ENCODE data around the gene STAT1. TPM values are rescaled to one million over a fixed set of nuclear protein-coding genes. Genes with fewer than 3 reads are reported as not detected.

The STAT1 gene
- total and polyA plus RNA-seq, 9 of the 15 experiments (the other 6 are each of a cell fraction or from before 2014, with no cell fraction given), result 8.7 to 34.4 (median 26.8) TPM

GRCh38 chr2:190977505-190977904 is 36.5 kb downstream of the STAT1 start:
- POLR2A ChIA-PET, result no interaction called here
- Histone ChIP-seq H3K4me1 (replicated peaks in 1 of 2; ENCODE audit: control insufficient read depth in 2 of 2, insufficient read depth in 2 of 2, low read length in 2 of 2) (no peaks in the 10 kb centered on the region), H3K4me3 (no peak overlapping the region), H3K9me1 (ENCODE audit: control insufficient read depth, insufficient read depth, low read length) (no peaks in the 10 kb centered on the region), H3K9ac (ENCODE audit: insufficient read depth in 1 of 2, low read depth in 2 of 2, low read length in 2 of 2) (no peak overlapping the region), H3K27ac (ENCODE audit: extremely low read depth, low read depth, low read length) (no peak overlapping the region), H4K20me1 (replicated peaks; ENCODE audit: control insufficient read depth, insufficient read depth, low read length) (no peaks in the 10 kb centered on the region), H3K27me3 (ENCODE audit: control insufficient read depth in 2 of 2, insufficient read depth in 2 of 2, low read length in 2 of 2) (no peaks in the 10 kb centered on the region), H2AFZ (ENCODE audit: low read depth, low read length) (no peak overlapping the region), H3K9me3 (replicated peaks; ENCODE audit: control insufficient read depth, insufficient read depth, low read depth, low read length) (no peaks in the 10 kb centered on the region), H3K79me2 (ENCODE audit: control insufficient read depth, insufficient read depth, low read length) (no peaks in the 10 kb centered on the region), H3K4me2 (ENCODE audit: insufficient read depth, low read length) (no peak overlapping the region), H3K36me3 (ENCODE audit: control insufficient read depth, insufficient read depth, low read length) (peaks cover 91% of the 10 kb centered on the region; the same call in 2 of the 3 replicates)
- no TSS peak for BruUV-seq (replicated peaks)
- in situ Hi-C loops (cut with MboI), result no loop called here
- FAIRE-seq (no peak), ATAC-seq (no peak), DNase-seq (ENCODE audit: extremely low read depth in 1 of 4, low spot score in 3 of 4) (no peak)
- TF ChIP-seq TCFL5 (CRISPR knock-in tag; conservative IDR thresholded peaks at IDR 0.05) (no peak), NCOA2 (IDR thresholded peaks at IDR 0.05; ENCODE audit: partially characterized antibody in 2 of 2) (no peak), GTF2A2 (tag; IDR thresholded peaks at IDR 0.05) (no peak), ZBED1 (IDR thresholded peaks at IDR 0.05) (no peak), LCOR (CRISPR knock-in tag; IDR thresholded peaks at IDR 0.05) (no peak), HDAC2 (IDR thresholded peaks at IDR 0.05) (no peak), SNRNP70 (optimal IDR thresholded peaks at IDR 0.05; ENCODE audit: low read depth, low read length) (no peak), KHSRP (IDR thresholded peaks at IDR 0.05) (no peak), RAD51 (IDR thresholded peaks at IDR 0.05; ENCODE audit: borderline replicate concordance, low read depth) (no peak), BRD4 (IDR thresholded peaks at IDR 0.05) (no peak)
- TF ChIP-seq, protein P1, sequence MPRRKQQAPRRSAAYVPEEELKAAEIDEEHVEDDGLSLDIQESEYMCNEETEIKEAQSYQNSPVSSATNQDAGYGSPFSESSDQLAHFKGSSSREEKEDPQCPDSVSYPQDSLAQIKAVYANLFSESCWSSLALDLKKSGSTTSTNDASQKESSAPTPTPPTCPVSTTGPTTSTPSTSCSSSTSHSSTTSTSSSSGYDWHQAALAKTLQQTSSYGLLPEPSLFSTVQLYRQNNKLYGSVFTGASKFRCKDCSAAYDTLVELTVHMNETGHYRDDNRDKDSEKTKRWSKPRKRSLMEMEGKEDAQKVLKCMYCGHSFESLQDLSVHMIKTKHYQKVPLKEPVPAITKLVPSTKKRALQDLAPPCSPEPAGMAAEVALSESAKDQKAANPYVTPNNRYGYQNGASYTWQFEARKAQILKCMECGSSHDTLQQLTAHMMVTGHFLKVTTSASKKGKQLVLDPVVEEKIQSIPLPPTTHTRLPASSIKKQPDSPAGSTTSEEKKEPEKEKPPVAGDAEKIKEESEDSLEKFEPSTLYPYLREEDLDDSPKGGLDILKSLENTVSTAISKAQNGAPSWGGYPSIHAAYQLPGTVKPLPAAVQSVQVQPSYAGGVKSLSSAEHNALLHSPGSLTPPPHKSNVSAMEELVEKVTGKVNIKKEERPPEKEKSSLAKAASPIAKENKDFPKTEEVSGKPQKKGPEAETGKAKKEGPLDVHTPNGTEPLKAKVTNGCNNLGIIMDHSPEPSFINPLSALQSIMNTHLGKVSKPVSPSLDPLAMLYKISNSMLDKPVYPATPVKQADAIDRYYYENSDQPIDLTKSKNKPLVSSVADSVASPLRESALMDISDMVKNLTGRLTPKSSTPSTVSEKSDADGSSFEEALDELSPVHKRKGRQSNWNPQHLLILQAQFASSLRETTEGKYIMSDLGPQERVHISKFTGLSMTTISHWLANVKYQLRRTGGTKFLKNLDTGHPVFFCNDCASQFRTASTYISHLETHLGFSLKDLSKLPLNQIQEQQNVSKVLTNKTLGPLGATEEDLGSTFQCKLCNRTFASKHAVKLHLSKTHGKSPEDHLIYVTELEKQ (CRISPR knock-in tag; IDR thresholded peaks at IDR 0.05), result no peak
- TF ChIP-seq, protein P2, sequence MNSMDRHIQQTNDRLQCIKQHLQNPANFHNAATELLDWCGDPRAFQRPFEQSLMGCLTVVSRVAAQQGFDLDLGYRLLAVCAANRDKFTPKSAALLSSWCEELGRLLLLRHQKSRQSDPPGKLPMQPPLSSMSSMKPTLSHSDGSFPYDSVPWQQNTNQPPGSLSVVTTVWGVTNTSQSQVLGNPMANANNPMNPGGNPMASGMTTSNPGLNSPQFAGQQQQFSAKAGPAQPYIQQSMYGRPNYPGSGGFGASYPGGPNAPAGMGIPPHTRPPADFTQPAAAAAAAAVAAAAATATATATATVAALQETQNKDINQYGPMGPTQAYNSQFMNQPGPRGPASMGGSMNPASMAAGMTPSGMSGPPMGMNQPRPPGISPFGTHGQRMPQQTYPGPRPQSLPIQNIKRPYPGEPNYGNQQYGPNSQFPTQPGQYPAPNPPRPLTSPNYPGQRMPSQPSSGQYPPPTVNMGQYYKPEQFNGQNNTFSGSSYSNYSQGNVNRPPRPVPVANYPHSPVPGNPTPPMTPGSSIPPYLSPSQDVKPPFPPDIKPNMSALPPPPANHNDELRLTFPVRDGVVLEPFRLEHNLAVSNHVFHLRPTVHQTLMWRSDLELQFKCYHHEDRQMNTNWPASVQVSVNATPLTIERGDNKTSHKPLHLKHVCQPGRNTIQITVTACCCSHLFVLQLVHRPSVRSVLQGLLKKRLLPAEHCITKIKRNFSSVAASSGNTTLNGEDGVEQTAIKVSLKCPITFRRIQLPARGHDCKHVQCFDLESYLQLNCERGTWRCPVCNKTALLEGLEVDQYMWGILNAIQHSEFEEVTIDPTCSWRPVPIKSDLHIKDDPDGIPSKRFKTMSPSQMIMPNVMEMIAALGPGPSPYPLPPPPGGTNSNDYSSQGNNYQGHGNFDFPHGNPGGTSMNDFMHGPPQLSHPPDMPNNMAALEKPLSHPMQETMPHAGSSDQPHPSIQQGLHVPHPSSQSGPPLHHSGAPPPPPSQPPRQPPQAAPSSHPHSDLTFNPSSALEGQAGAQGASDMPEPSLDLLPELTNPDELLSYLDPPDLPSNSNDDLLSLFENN (IDR thresholded peaks at IDR 0.05; ENCODE audit: low read depth in 2 of 2, low read length in 2 of 2), result no peak
- TF ChIP-seq, protein P3, sequence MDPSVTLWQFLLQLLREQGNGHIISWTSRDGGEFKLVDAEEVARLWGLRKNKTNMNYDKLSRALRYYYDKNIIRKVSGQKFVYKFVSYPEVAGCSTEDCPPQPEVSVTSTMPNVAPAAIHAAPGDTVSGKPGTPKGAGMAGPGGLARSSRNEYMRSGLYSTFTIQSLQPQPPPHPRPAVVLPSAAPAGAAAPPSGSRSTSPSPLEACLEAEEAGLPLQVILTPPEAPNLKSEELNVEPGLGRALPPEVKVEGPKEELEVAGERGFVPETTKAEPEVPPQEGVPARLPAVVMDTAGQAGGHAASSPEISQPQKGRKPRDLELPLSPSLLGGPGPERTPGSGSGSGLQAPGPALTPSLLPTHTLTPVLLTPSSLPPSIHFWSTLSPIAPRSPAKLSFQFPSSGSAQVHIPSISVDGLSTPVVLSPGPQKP (CRISPR knock-in tag; IDR thresholded peaks at IDR 0.05), result no peak
- CTCF ChIA-PET (ENCODE audit: low intra/inter-chr PET ratio), result no interaction called here
- WGBS (ENCODE audit: insufficient coverage, low coverage, missing lambda C conversion rate), result 94% methylated on average over 2 of the region's 5 CpGs
- intact Hi-C loops (cut with micrococcal nuclease), result no loop called here

All from K562 (cell line).